TTC549 (cell line): ENCODE data around the gene NKX1-2.

Source experiments
- FAIRE-seq: peaks from 2 replicates; lab custom pipeline; 2012; peaks lifted over from hg19 to GRCh38; lab: Jason Lieb, UNC

Gene NKX1-2

DNA sequence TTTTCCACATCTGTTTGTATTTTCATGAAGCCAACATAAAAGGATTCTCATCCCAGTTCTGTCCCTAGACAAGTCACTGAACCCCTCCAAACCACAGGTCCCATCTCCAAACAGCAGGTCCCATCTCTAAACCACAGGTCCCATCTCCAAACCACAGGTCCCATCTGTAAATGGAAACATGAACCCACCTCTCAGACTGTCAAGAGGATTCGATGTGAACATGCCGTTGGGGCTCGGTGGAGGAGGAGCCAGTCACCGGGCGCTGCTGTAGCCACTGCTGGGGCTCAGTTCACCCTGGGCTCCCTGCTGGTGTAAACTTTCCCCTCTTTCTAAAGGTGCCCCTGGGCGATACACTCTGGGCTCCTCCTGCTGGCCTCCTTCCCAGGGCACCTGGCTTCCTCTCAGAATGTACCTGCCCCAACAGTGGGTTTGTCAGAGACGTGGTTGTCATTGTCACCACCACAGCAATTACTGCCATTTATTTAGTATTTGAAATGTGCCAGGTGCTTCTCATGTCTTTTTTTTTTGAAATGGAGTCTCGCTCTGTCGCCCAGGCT, 24.8 kb upstream of the NKX1-2 start:
- FAIRE-seq, result no peak

DNA sequence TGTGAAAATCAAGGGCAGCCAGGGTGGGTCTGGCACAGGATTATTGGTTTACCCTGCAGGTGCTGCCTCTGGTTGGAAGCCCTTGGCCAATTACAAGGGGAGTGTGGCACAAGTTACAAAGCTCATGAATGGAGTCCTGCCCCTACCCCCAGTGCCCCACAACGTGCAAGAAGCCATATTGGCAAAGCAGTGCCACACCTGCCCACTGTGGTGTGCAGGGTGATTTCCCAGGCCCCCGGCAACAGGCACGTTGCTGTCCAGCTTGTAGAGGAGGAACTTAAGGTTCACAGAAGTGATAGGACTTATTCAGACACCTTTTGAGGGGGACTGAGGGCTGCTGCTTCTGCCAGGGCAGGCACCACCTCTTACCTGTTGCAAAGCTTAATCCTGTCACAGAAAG, 23.2 kb upstream of the NKX1-2 start:
- FAIRE-seq, result no peak

DNA sequence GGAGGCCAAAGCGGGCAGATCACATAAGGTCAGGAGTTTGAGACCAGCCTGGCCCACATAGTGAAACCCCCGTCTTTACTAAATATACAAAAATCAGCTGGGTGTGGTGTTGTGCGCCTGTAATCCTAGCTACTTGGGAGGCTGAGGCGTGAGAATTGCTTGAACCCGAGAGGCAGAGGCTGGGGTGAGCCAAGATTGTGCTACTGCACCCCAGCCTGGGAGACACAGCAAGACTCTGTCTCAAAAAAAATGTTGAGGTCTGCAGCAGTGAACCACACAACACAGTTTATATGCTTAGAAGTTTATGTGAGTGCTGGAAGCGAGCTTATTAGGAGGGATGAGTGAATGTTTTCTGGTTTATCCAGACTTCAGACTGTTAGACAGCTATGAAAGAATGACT, 22.2 kb upstream of the NKX1-2 start:
- no peak for FAIRE-seq

DNA sequence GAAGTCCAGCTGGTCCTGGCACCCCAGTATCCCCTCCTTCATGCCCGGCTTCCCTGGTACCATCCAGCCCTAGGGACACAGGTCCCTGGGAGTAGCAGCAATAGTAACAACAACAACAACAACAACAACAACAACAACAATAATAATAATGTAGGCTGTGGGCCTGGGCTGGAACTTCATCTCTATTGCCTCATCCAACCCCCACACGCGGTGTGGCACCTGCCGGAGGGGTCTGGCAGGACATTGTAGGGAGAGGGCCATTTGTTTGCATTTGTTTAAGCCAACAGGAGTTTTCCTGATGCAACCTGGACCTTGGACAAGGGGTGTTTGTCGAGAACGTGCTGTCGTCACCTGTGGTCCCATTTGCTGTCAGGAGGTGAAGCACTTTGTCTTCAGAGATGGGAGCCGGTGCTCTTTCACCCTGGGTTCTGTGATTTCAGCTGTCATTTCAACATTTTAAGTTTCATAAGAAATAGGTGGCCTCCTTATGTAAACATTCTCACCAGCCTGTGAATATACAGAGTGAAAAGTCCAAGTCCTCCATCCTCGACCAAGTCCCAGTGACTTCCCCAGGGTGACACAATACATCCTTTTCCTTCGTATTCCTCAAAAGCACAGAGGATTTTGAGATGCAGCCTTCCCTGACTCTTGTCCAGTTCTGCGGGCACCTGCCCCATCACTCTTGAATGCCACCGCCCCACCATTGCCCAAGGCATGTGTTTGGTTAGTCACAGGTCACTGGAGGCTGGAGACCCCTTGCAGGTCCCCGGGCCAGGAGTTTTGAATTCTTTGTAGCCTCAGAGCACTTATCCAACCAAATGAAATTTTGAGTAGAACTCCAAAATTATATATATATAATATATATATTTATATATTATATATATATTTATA, 21.0 kb upstream of the NKX1-2 start:
- FAIRE-seq, result no peak

DNA sequence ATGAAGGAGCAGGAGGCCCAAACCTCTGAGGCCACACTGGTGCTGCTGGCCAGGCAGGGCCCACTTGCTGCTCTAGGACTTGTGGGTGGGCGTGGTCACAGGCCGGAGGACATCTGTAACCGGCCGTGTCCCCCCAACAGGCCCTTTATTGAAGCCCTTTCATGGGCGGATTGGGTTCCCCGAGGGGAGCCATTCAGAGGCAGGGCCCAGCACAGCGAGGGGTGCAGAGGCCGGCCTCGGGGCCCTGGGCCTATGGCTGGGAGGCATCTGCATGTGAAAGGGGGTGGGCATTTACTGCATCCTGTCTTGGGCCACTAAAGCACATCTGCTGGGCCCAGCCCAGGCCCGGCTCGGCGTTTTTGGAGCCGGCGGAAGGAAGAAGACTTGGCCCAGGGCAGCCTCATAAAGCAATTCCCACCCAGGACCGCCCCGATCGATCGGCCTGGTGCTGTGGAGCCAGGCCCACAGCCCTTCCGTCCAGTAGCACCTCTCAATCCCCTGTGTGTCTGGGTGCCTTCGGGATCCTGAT, 20.2 kb upstream of the NKX1-2 start:
- FAIRE-seq, result no peak

DNA sequence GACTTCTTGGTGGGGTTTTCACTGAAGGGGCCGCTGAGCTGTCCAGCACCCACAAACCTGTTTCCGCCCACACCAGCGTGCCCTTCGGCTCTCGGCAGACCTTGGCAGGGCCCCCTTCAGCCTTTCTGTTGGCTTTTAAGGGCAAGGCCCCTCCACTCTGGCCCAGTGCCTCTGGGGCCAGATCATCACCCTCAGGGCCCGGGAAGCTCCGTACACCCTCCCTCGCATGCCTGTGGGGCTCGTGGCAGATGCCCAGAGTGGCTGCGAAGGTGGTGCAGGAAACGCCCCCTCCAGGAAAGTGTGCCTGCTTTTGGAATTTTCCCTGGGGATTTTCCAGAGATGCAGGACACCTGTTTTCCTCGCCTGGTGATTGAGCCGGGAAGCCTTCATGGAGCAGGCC, 18.8 kb upstream of the NKX1-2 start:
- no peak for FAIRE-seq

DNA sequence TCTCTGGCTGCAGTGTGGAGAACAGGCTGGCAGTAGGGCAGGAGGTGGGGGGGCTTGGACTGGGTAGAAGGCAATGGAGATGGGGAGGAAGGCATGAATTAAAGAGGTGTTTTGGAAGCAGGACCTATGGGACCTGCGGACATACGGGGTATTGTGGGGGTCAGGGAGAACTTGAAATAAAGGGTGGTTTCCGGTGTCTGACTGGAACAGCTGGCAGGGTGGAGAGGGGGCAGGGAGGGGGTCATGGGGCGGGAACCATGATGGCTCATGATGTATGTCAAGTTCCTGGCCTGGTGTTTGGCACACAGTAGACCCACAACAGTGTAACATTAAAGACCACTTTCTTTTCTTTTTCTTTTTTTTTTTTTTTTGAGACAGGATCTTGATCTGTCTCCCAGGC, 17.3 kb upstream of the NKX1-2 start:
- FAIRE-seq, result no peak

DNA sequence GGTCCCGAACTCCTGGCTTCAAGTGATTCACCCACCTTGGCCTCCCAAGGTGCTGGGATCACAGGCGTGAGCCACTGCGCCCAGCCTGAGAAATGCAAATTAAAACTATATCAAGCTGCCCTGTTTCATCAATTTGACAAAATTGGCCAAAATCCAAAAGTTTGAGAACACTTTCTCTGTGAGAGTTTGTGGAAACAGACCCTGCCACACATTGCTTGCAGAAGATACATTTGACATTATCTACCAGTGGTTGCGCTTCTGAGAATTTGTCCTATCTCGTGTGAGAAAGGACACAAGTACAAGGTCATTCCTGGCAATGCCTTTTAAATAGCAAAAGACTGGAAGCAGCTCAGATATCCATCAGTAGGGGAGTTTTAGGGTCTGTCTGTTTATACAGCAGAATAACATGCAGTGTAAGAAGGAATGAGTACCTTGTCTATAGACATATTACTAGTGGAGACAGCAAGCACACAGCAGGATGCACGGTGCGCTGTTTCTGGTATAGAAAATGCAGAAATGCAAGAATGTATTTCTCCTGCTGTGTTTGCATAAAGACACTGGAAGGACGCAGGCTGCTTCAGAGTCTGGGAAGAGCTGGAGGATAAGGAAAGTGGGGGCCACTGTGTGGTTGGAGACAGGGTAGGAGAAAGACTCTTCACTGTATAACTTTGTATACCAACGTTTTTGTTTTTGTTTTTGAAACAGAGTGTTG, 16.1 kb upstream of the NKX1-2 start:
- FAIRE-seq, result no peak

DNA sequence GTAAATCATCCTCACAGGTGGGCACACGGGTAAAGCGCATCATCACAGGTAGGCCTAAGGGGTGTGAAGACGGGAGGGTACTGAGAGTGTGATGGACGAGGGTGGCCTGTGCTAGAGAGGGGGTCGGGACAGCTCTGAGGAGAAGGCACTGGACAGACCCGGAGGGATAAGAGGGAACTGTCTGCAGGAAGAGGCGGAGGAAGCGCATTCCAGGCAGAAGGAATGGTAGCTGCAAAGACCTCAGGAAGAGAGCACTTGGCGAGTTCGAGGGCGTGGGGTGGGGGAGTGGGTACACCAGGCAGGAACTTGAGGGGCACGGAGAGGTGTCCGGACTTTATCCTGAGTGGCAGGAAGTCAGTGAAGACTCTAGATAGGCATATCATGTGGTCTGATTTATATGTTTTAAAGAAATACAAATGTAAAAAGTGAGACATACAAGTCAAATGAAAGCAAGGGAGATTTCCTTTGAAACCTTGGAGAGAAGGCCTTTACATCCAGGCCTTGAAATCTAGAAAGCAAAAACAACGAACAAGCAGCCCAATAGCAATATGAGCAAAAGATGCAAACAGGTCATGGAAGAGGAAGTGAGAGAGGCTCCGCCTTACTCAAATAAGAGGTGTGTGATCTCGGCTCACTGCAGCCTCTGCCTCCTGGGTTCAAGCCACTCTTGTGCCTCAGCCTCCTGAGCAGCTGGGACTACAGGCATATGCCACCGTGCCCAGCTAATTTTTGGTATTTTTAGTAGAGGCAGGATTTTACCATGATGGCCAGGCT, 15.4 kb upstream of the NKX1-2 start:
- FAIRE-seq, result no peak

DNA sequence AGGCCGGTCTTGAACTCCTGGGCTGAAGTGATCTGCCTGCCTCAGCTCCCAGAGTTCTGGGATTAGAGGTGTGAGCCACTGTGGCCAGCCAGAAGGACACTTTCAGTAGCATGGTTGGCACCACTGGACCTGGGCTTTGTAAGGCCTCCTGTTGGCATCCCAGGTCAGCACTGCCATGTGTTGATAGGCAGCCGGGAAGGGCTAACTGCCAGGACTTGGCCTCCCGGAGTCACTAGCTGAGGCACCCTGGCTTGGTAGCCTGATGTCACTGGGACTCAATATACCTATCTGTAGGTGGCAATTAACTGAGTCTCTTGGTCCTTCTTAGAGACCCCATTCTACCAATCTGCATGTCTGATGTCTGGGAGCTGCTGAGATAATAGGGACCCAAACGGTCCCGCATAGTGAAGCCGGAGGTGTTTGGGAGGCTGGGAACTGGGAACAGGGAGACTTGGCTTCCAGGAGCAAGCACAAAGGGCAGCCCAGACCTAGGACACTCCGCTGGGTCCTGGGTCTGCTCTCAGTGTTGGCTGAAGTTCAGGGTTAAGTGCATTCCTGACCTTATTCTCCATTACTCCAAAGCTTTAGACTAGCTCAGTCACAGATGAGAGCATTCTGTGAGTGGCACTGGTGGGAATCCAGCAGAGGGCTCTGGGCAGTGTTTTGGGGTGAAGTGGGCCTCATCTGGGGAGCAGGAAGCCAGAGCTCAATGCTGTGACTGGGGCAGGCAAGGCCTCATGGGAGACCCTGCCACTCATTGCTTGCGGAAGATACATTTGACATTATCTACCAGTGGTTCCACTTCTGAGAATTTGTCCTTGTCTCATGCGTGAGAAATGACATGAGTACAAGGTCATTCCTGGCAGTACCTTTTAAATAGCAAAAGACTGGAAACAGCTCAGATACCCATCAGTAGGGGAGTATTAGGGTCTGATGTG, 14.5 kb upstream of the NKX1-2 start:
- FAIRE-seq, result no peak

DNA sequence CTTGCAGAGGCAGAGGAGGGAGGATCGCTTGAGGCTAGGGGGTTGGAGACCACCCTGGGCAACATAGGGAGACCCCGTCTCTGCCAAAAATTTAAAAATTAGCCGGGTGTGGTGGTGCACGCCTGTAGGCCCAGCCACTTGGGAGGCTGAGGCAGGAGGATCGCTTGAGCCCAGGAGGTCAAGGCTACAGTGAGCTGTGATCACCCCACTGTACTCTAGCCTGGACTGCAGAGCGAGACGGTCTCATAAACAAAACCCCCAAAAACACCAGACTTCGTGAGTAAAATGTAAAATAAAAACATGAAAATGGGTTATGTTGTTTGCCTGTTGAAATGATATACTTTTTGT, 12.5 kb upstream of the NKX1-2 start:
- FAIRE-seq, result no peak

DNA sequence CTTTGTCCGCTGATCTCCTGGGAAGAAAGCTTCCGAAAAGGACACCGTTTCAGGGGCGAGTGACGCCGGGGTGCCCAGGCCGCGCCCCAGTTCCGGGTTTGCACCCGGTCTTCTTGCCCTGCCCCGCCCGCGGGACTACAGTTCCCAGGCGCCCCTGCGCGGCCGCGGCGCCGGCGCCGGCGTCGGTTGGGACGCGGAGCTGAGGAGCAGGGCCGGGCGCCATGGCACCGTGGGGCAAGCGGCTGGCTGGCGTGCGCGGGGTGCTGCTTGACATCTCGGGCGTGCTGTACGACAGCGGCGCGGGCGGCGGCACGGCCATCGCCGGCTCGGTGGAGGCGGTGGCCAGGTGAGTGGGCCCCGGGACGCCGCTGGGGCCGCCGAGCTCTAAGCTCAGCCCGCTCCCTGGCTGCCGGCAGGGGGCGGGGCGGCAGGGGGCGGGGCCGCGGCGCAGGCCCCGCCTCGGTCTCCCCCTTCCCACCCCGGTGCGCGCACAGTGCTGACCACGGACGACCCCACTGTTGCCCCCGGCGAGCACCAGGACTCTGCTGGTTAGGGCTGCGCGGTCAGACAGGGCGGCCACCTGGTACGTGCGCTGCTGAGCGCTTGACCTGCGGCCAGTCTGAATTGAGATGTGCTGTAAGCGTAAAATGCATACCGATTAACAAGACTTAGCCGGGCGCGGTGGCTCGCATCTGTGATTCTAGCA, 12.0 kb upstream of the NKX1-2 start, which contains the start of gene LHPP:
TSS of gene LHPP (plus strand) at position 182 of the 706 bp plus-strand sequence. CDS start at position 222, 40 bp downstream.
- FAIRE-seq, result no peak

DNA sequence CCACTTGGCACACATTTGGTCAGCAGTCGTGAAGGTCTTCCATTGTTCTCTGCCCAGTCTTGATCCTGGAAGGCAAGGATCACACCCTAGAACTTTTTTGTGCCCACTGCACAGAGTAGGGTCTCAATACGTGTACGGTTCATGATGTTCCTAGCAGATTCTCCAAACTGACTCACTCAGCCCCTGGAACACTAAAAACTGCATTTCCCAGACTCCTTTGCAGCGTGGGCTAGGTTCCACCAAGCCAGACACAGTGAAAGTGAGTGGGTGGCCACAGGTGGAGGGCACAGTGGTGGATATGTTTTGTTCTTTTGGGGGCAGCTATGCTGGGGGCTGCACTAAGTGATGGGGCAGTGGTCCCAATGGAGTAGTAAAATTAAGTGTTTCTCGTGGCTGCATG, 10.3 kb upstream of the NKX1-2 start:
- FAIRE-seq, result no peak

DNA sequence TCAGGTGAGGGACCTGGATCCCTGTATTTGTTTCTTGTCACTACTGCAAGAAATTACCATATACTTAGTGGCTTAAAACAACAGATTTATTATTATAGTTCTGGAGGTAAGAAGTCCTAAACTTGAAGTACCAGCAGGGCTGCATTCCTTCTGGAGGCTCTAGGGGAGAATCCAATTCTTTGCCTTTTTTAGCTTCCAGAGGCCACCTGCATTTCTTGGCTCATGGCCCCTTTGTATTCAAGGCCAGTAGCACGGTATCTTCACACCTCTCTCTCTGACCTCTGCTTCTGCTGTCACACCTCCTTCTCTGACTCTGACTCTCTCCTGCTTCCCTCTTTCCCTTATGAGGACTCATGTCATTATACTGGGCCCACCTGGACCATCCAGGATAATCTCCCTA, 9.6 kb upstream of the NKX1-2 start:
- FAIRE-seq, result no peak

DNA sequence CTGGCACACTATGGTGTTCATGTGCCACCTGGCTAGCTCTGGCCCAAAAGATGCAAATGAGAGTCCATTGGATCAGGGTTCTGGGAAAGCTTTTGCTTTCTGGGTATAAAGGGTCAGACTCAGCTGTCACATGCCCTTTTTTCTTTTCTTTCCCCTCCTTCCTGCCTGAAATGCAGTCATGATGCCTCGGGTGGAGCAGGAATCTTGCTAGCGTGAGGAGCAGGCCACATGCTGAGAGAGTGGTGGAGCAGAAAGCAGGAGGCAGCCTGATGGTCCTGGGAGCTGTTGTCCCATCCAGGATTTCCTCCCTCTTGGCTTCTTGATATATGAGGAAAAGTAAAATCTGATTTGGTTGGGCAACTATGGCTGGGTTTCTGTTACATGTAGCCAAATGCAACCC, 9.1 kb upstream of the NKX1-2 start:
- no peak for FAIRE-seq

DNA sequence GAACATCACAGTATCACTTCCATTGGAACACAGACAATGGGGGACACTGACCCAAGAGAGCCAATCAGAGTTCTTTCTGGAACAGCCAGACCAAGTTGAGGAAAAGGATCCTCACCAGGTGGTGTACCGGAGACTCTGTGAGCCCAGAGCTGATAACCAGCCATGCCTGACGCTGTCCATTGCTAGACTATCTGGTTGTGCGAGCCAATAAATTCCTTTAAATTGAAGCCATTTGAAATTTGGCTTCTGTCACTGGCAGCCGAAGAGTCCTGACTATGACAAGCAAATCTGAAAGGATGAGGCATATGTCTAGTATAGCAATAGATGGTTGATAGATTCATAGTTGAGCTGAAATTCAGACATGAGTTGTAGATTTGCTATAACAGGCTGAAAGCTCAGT, 8.6 kb upstream of the NKX1-2 start:
- FAIRE-seq, result no peak

DNA sequence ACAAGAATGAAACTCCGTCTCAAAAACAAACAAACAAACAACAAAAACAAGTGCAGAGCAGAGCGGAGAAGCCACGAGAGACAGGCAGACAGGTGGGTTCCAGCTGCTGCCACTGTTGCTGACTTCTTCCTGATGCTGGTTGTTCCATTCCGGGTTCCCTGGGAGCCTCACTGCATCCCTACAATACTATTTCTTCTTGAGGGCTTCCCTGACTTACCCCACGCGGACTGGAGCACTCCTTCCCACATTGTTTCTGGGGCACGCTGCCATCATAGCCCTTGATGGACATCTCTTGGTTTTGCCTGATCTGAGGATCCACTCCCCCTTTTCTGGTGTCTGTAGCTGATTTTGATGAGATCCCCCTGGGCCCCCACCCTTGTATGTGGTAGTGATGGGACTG, 5.6 kb upstream of the NKX1-2 start:
- FAIRE-seq, result no peak

DNA sequence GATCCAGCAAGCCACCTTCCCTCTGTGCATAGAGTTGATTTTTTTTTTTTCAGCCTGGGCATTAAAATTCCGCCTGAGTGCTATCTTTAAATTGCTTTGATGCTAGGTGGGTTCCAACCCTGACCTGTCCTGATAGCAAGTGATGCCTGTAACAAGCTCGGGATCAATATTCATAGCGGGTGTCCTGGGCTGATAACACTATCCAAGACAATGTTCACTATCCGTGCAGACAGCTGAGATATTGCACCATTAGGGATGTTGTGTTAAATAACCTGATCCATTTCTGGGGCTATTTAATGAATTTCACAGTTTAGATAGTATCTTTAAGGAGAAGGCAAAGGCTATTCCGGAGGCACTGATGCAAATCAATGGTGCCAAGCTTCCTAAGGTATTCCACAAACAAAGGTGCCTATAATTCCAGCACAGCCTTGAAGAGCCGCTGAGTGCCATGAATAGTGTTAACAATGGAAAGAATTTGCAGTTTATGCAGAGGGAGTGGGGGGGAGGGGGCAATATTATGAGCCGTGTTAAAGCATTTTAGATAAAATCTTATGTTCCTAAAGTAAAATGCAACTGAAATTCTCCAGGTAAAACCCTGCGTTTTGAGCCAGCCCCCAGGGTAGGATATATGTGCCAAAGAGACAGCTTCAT, 4.2 kb upstream of the NKX1-2 start:
- FAIRE-seq, result no peak

DNA sequence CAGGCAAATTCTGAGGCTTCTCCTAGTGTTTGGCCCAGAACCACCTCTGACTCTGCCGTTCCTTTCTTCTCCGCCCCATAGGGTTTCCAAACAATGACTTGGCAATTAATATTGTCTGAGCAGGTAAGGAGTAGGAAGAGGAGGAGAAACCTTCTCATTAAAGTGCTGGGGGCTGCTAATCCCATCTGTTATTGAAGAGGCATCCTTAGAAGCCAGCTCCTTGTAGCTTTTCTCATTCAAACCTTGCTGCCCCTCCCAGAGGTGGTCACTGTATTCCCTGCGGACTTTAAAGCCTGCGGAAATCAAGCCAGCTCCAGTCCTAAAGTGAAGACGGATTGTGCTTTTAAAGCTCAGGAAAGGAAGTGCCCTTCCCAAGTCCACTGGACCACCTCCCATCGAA, 1.4 kb upstream of the NKX1-2 start:
- no peak for FAIRE-seq

DNA sequence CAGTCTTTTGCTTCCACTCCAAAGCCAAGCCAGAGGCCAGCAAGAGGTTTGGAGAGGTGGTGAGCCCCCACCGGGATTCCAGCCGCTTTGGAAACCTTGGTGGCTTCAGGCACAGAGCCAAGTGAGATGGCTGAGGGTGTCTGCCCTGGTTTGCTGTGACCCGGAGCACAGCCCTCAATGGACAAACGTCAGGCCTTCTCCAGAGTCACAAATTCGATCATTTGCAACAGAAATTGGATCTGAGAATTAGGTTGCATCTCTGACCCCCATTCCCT, 885 bp upstream of the NKX1-2 start:
- no peak for FAIRE-seq
